Brain microvascular endothelial cell (primary cell): ENCODE results near the gene SLC12A3.
A peak's percentile ranks its signal among the peaks of the same experiment; 100 is the strongest.
"Not testable (repeated sequence)": the region's sequence is repeated elsewhere in the genome, so short reads cannot be mapped to it uniquely, and the experiment has no call there.

Experiments
- DNase-seq: peaks from one replicate; pipeline ENCODE4 v3.0.0-alpha.2; 2020
- H3K27ac ChIP-seq: fragments of 250-450 bp; sonication (Bioruptor Pico); 2 replicates; pipeline ENCODE4 v1.5.1; 2020; ENCODE audit warnings: mild to moderate bottlenecking, moderate library complexity
- H3K27me3 ChIP-seq: fragments of 250-450 bp; sonication (Bioruptor Pico); replicated peaks from 2 replicates; pipeline ENCODE4 v1.5.1; 2020; ENCODE audit warnings: mild to moderate bottlenecking
- H3K36me3 ChIP-seq: fragments of 250-450 bp; sonication (Bioruptor Pico); replicated peaks from 2 replicates; pipeline ENCODE4 v1.5.1; 2020; ENCODE audit warnings: mild to moderate bottlenecking
- H3K4me3 ChIP-seq: 2 replicates; pipeline ENCODE4 v1.5.1; 2011; ENCODE audit warnings: low read depth, mild to moderate bottlenecking, control low read depth, low read length, moderate library complexity
- CTCF ChIP-seq: IDR thresholded peaks from 2 replicates; pipeline ENCODE4 v1.5.1; 2011; ENCODE audit warnings: low read depth, mild to moderate bottlenecking, moderate library complexity, low read length, control low read depth, inconsistent platforms; ENCODE audit errors: missing control alignments
- in situ Hi-C: cut with HindIII; loops from 2 replicates; pipeline ENCODE4 v1.10.0; 2017; ENCODE audit warnings: low sequenced_read_pairs, low pct_ligation_motif_present

The SLC12A3 gene

GRCh38 chr16:56933828-56934598 is 69.0 kb downstream of the SLC12A3 start:
- no peak for TF ChIP-seq CTCF
- no peak for DNase-seq
- Histone ChIP-seq H3K36me3 (peaks cover 57% of the 10 kb centered on the region), H3K4me3 (peak overlapping the region; percentile 98), H3K27ac (no peak overlapping the region), H3K27me3 (no peaks in the 10 kb centered on the region)
- in situ Hi-C loops, result no loop called here

- H3K27ac ChIP-seq, H3K27me3 ChIP-seq, in situ Hi-C loops, DNase-seq: not testable (repeated sequence)
- H3K36me3 ChIP-seq, result peaks cover 64% of the 10 kb centered on the region
- peak overlapping the region; percentile 98 for H3K4me3 ChIP-seq
Measured at GRCh38 chr16:56934599-56935145, 69.7 kb downstream of the SLC12A3 start.

GRCh38 chr16:56935201-56935600 is 70.2 kb downstream of the SLC12A3 start:
- TF ChIP-seq CTCF, result no peak
- in situ Hi-C loops, result no loop called here
- peaks cover 69% of the 10 kb centered on the region for H3K36me3 ChIP-seq
- peak overlapping the region; percentile 98 for H3K4me3 ChIP-seq
- DNase-seq, result no peak
- no peaks in the 10 kb centered on the region for H3K27me3 ChIP-seq
- no peak overlapping the region for H3K27ac ChIP-seq

GRCh38 chr16:56936491-56936890 is 71.5 kb downstream of the SLC12A3 start:
- DNase-seq, result no peak
- Histone ChIP-seq H3K27ac (no peak overlapping the region), H3K27me3 (no peaks in the 10 kb centered on the region), H3K36me3 (peaks cover 81% of the 10 kb centered on the region), H3K4me3 (no peak overlapping the region)
- in situ Hi-C loops, result no loop called here
- no peak for TF ChIP-seq CTCF

GRCh38 chr16:56936950-56937349 is 71.9 kb downstream of the SLC12A3 start:
- Histone ChIP-seq H3K27me3 (no peaks in the 10 kb centered on the region), H3K36me3 (peaks cover 84% of the 10 kb centered on the region), H3K27ac (no peak overlapping the region), H3K4me3 (no peak overlapping the region)
- in situ Hi-C loops, result no loop called here
- no peak for DNase-seq
- no peak for TF ChIP-seq CTCF

GRCh38 chr16:56938664-56939513 is 73.9 kb downstream of the SLC12A3 start:
- no peak for DNase-seq
- no peak overlapping the region for H3K27ac ChIP-seq
- no peak overlapping the region for H3K4me3 ChIP-seq
- TF ChIP-seq CTCF, result peak; percentile 15
- H3K27me3 ChIP-seq, result no peaks in the 10 kb centered on the region
- in situ Hi-C loops, result no loop called here
- peaks cover 85% of the 10 kb centered on the region for H3K36me3 ChIP-seq
